Measurements from ENCODE around the gene PHF21B. TPM values are rescaled to one million over a fixed set of nuclear protein-coding genes. Genes with fewer than 3 reads are reported as not detected.

Gene PHF21B
- total and polyA plus RNA-seq, 2 experiments from 2014 or later, result 20.6 to 149 TPM

- DNase-seq (ENCODE audit: low spot score) (no peak), ATAC-seq (no peak)
- Histone ChIP-seq H3K4me1 (ENCODE audit: insufficient read depth) (peaks cover 4% of the 10 kb centered on the region), H4K20me1 (replicated peaks; ENCODE audit: insufficient read depth) (peaks cover 9% of the 10 kb centered on the region), H3K27ac (ENCODE audit: low read depth) (no peak overlapping the region), H3F3A (replicated peaks; ENCODE audit: low read depth) (0 out of 2 replicates have a peak, but pooled peaks cover 2% of the 10 kb centered on the region), H3K79me2 (replicated peaks; ENCODE audit: insufficient read depth) (no peaks in the 10 kb centered on the region), H3K4me3 (no peak overlapping the region), H2AFZ (no peak overlapping the region), H3K9me2 (ENCODE audit: insufficient read depth) (no peaks in the 10 kb centered on the region), H3K27me3 (ENCODE audit: insufficient read depth) (no peaks in the 10 kb centered on the region), H3K36me3 (ENCODE audit: insufficient read depth) (peaks cover 9% of the 10 kb centered on the region), H3K4me2 (no peak overlapping the region)
- peaks cover 27% of the 10 kb centered on the region for H3K36me3 Mint-ChIP-seq (ENCODE audit: low read depth)
- peaks cover 10% of the 10 kb centered on the region for H3K27me3 Mint-ChIP-seq (ENCODE audit: insufficient read depth, low read depth, poor library complexity)
- H3K27ac Mint-ChIP-seq, result no peak overlapping the region
- peaks cover 12% of the 10 kb centered on the region for H3K9me3 Mint-ChIP-seq
- peaks cover 24% of the 10 kb centered on the region for H3K4me1 Mint-ChIP-seq
- TF ChIP-seq JUNB (IDR thresholded peaks at IDR 0.05; ENCODE audit: unreplicated experiment) (no peak), EZH2 (IDR thresholded peaks at IDR 0.05; ENCODE audit: low read depth, unreplicated experiment) (no peak), ZNF331 (CRISPR knock-in tag; IDR thresholded peaks at IDR 0.05; ENCODE audit: low read depth) (no peak), NANOG (IDR thresholded peaks at IDR 0.05; ENCODE audit: borderline replicate concordance) (no peak), EZH2phosphoT487 (IDR thresholded peaks at IDR 0.05; ENCODE audit: unreplicated experiment) (no peak), ZNF114 (CRISPR knock-in tag; IDR thresholded peaks at IDR 0.05) (no peak), REST (IDR thresholded peaks at IDR 0.05; ENCODE audit: unreplicated experiment) (no peak), STAT1 (IDR thresholded peaks at IDR 0.05; ENCODE audit: unreplicated experiment) (no peak), POLR2AphosphoS5 (IDR thresholded peaks at IDR 0.05; ENCODE audit: low read depth) (no peak), CTCF (conservative IDR thresholded peaks at IDR 0.05; ENCODE audit: low read depth in 2 of 2) (no peak)
- H3K4me3 Mint-ChIP-seq, result no peak overlapping the region
Observed at GRCh38 chr22:44838316-44839016, 171.3 kb downstream of the PHF21B start.

GRCh38 chr22:44837481-44837880 is 172.3 kb downstream of the PHF21B start:
- H3K27me3 Mint-ChIP-seq (ENCODE audit: insufficient read depth, low read depth, poor library complexity), result peaks cover 10% of the 10 kb centered on the region
- no peak overlapping the region for H3K4me3 Mint-ChIP-seq
- Histone ChIP-seq H3K36me3 (ENCODE audit: insufficient read depth) (peaks cover 9% of the 10 kb centered on the region), H2AFZ (no peak overlapping the region), H3K4me3 (no peak overlapping the region), H3K27me3 (ENCODE audit: insufficient read depth) (no peaks in the 10 kb centered on the region), H3K79me2 (replicated peaks; ENCODE audit: insufficient read depth) (no peaks in the 10 kb centered on the region), H4K20me1 (replicated peaks; ENCODE audit: insufficient read depth) (peaks cover 9% of the 10 kb centered on the region), H3K9me2 (ENCODE audit: insufficient read depth) (no peaks in the 10 kb centered on the region), H3K27ac (ENCODE audit: low read depth) (no peak overlapping the region), H3K4me1 (ENCODE audit: insufficient read depth) (peaks cover 4% of the 10 kb centered on the region), H3F3A (replicated peaks; ENCODE audit: low read depth) (0 out of 2 replicates have a peak, but pooled peaks cover 2% of the 10 kb centered on the region), H3K4me2 (no peak overlapping the region)
- H3K4me1 Mint-ChIP-seq, result peaks cover 24% of the 10 kb centered on the region
- DNase-seq (ENCODE audit: low spot score) (peak; percentile 41), ATAC-seq (peak; percentile 76)
- peaks cover 37% of the 10 kb centered on the region for H3K36me3 Mint-ChIP-seq (ENCODE audit: low read depth)
- H3K9me3 Mint-ChIP-seq, result peaks cover 18% of the 10 kb centered on the region
- no peak overlapping the region for H3K27ac Mint-ChIP-seq
- TF ChIP-seq ZNF114 (CRISPR knock-in tag; IDR thresholded peaks at IDR 0.05) (no peak), ZNF331 (CRISPR knock-in tag; IDR thresholded peaks at IDR 0.05; ENCODE audit: low read depth) (no peak), EZH2phosphoT487 (IDR thresholded peaks at IDR 0.05; ENCODE audit: unreplicated experiment) (no peak), CREB1 (CRISPR knock-in tag; IDR thresholded peaks at IDR 0.05; ENCODE audit: low read depth) (no peak), JUNB (IDR thresholded peaks at IDR 0.05; ENCODE audit: unreplicated experiment) (no peak), EZH2 (IDR thresholded peaks at IDR 0.05; ENCODE audit: low read depth, unreplicated experiment) (no peak)
